ENCODE data around the gene GALNTL6.

DNA sequence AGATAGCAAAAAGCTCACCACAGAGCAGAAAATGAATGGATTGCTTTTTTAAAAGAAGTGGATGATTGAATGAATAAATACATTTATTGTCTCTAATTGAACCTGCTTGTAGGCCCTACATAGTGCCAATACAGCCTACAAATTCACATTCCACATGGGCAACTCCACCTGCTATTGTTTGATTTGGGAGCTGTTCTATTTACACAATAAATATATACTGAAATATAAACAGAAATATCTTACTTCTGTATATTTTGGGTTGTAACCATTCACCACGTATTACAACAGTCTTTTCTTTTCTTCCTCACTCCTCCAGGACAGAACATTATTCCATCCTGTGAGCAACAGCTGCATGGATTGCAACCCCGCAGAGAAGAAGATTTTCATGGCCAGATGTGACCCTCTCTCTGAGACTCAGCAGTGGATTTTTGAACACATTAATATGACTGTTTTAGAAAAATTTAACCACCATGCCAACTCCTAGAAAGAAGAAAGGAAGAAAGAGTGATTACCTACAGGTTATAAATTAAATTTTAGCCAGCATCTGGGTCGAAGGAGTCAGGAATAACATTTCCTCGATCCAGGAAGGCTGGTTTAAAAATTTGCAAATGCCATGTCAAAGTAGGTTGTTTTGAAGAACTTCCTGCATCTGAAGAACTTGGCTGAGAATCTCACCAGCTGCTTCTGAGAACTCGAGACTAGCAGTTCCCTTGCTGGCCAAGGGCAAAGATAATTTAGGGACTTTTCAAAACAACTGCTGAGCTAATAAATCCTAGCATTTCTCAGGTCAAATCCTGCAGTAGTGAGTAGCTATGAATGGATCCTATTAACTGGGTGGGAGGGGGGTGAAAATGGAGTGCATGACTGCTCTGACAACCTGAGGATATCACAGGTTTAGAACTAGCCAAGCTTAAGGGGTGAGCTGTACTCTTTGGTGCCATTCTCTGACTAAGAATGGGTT lies 1226.7 kb downstream of the GALNTL6 start:
- TF ChIP-seq CTCF (conservative IDR thresholded peaks at IDR 0.05; ENCODE audit: low read length) = no peak
- TF ChIP-seq EZH2phosphoT487 (IDR thresholded peaks at IDR 0.05; ENCODE audit: borderline replicate concordance) = no peak
